HCT116 (cell line): ENCODE results near the gene ZBTB16.

Source experiments
- CBX3 ChIP-seq: IDR thresholded peaks from 2 replicates; pipeline ENCODE4 v1.6.1; 2012; ENCODE audit warnings: low read depth
- CTCF ChIP-seq, 3 experiments: fragments of 200-600 bp in 1 of 3; sonication (generic) in 1 of 3; IDR thresholded peaks in 2 of 3; conservative IDR thresholded peaks in 1 of 3; 2 replicates each; pipeline ENCODE4 v1.5.1; 2012 to 2017; ENCODE audit warnings: low read depth in 2 of 3, low read length in 2 of 3, antibody characterized with exemption in 1 of 3, borderline replicate concordance in 1 of 3, control low read depth in 1 of 3, mild to moderate bottlenecking in 1 of 3, mixed read lengths in 1 of 3, mixed run types in 1 of 3, moderate library complexity in 1 of 3; ENCODE audit not compliant: insufficient read depth in 1 of 3
- EZH2 ChIP-seq: fragments of 200-600 bp; sonication (generic); IDR thresholded peaks from 2 replicates; pipeline ENCODE4 v1.6.1; 2017; ENCODE audit warnings: antibody characterized with exemption, mixed run types
- EZH2phosphoT487 ChIP-seq: fragments of 200-600 bp; IDR thresholded peaks from 2 replicates; pipeline ENCODE4 v1.6.1; 2018; ENCODE audit warnings: antibody characterized with exemption, borderline replicate concordance
- POLR2A ChIP-seq: IDR thresholded peaks from 2 replicates; pipeline ENCODE4 v1.7.0; 2011; ENCODE audit warnings: borderline replicate concordance; ENCODE audit not compliant: insufficient read depth, insufficient read length; ENCODE audit errors: extremely low read depth
- SP1 ChIP-seq: IDR thresholded peaks from 2 replicates; pipeline ENCODE4 v1.6.1; 2012; ENCODE audit warnings: low read depth
- TCF7L2 ChIP-seq: IDR thresholded peaks from 2 replicates; pipeline ENCODE4 v1.7.0; 2011; ENCODE audit warnings: borderline replicate concordance, inconsistent platforms; ENCODE audit not compliant: insufficient read depth, insufficient read length; ENCODE audit errors: extremely low read depth
- ZFX ChIP-seq: fragments of 450-650 bp; IDR thresholded peaks from 2 replicates; pipeline ENCODE4 v1.6.1; 2017
- ZNF274 ChIP-seq: fragments of 200-500 bp; sonication (Bioruptor generic); IDR thresholded peaks from 2 replicates; pipeline ENCODE4 v1.6.1; 2014; ENCODE audit warnings: mild to moderate bottlenecking, low read depth, low read length, inconsistent platforms

- TF ChIP-seq EZH2 (no peak), CTCF (IDR thresholded peaks at IDR 0.05 in 2 of 3, conservative IDR thresholded peaks at IDR 0.05 in 1 of 3; ENCODE audit: borderline replicate concordance in 1 of 3, insufficient read depth in 1 of 3, low read depth in 2 of 3, low read length in 2 of 3) (no peak), ZNF274 (no peak), EZH2phosphoT487 (no peak), TCF7L2 (no peak), CBX3 (no peak), SP1 (no peak), POLR2A (no peak), ZFX (no peak)
These were observed 88.0 kb downstream of the ZBTB16 start for GRCh38 chr11:114147375-114148012.
